ENCODE measurements around the gene STXBP2.
"Not testable (repeated sequence)": the region's sequence is repeated elsewhere in the genome, so short reads cannot be mapped to it uniquely, and the experiment has no call there.

The STXBP2 gene

DNA sequence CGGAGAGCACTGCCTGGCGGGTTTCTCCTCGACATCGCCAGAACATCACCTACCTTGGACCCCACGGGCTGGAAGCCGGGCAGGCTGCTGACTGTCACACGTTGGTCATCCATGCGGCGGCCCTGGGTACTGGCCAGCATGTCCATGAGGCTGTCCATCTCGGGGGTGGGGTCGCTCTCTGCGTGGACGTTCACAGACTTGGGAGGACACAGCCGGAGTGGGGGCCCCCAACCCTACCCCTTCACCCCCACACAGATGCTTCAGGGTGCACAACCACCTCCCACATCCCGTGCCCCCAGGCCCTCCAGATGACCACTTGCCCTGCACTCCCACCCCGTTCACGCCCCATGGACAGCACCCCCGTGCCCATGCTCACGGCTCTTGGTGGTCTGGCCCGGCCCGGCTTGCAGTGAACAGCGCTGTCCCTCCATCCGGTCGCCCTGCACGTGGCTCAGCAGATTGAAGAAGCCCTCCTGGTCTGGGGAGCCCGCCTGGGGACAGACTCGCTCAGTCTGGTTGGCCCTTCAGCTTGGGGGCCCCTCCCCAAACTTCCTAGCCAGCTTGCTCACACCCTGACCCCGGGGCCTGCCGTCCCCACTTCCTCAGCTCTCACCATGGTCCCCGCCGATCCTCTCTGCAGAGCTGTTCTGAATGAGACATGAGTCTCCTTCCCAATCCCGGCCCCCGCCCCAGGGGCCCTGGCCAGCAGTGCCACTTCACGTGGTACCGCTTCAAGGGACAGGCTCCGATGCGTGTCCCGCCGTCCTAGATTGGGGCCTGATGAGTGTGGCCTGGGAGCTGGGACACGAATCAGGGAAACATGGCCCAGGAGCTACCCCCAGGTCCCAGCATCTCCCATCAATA lies 4.3 kb upstream of the STXBP2 start:
- DNase-seq (ENCODE audit: low spot score), result no peak

DNA sequence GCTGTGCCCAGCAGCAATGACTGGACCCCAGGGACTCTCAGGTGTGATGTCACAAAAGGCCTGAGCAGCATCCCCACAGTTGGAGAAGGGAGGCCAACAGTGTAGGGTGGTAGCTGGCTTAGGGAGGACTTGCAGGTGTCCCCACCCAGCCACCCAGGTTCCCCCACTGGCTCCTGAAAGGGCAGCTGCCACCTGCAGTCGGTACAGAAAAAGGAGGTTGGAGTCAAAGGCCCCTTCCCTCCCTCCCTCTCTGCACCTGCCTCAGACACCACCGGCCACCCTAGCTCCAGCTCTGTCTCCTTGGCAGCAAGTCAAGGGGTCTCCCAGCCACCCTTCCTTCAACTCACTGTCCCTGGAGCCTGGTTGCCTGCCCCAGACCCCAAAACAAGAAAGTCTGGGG lies 3.2 kb upstream of the STXBP2 start, which contains the start of gene PCP2:
PCP2 (minus strand) TSS at position 22 of the 400 bp plus-strand sequence. CDS start 262 bp downstream, outside the sequence.
- no peak for DNase-seq (ENCODE audit: low spot score)

DNA sequence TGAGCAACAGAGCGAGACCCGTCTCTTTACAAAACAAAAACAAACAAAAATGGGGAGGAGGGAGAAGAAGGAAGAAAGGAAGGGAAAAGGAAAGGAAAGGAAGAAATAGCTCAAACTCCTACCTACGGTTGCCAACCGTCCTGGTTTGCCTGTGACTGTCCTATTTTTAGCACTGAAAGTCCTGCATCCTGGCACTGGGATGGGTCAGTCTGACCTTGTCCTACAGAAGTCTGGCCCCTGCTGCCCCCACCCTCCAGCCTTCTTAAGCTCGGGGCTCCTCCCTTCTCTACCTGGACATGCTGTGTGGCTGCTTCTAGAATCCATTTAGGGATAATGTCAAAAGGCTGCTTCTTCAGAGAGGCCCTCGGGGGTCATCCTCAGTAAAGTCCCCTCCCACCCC lies 1.2 kb upstream of the STXBP2 start:
- no peak for DNase-seq (ENCODE audit: low spot score)

DNA sequence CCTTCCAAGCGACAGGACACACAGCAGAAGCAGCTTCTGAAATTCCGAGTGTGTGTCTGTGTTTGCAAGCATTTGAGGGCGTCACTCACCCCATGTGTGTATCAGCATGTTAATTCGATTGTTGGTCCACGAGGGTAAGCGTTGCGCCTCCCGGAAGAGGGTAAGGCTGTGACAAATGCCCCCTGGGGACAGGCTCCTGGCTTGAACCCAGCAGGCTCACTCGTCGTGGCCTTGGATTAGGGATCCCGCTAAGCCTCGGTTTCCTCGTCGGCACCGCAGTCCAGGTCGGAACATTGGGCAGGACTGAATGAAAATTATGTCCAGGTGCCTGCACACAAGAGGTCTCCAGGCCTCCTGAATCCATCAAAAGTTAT lies 606 bp upstream of the STXBP2 start:
- DNase-seq (ENCODE audit: low spot score), result no peak

DNA sequence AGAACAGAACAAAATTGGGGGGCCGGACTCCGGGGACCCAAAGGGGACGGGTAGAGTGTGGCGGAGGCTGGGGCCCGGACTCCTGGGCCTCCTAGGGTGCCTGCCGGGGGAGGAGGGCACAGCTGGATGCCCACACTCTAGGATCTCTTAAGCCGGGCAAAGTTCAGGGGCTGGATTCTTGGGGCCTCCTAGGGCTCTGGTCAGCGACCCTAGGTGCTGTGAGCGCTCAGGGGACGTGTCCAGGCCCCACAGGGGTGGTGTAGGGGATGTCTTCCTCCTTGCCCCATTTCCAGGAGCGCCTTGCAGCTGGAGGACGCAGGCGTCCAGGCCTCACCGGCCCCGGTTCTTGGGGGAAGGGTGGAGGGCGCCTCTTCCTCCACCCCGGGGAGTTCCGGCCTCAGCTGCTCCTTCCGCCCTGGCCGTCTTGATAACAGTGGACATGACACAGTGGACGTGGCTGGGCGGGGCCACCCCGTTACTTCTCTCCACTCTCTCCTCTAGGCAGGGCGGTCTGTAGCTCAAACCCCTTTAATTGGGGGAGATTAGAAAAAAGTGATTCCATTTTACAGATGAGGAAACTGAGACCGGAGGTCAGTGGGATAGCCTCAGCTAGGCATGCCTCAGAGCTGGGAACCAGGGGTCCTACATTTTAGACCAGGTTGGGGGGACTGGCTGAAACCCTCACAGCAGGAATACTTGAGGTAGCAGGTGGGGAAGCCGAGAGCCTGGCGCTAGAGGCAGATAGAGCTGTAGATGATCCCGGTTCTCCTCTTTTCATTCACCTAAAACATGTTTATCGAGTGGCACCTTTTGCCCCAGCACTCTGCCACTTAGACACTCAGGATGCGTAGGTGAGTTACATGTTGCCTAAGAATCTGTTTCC lies 705 bp downstream of the STXBP2 start:
- no peak for DNase-seq (ENCODE audit: low spot score)

DNA sequence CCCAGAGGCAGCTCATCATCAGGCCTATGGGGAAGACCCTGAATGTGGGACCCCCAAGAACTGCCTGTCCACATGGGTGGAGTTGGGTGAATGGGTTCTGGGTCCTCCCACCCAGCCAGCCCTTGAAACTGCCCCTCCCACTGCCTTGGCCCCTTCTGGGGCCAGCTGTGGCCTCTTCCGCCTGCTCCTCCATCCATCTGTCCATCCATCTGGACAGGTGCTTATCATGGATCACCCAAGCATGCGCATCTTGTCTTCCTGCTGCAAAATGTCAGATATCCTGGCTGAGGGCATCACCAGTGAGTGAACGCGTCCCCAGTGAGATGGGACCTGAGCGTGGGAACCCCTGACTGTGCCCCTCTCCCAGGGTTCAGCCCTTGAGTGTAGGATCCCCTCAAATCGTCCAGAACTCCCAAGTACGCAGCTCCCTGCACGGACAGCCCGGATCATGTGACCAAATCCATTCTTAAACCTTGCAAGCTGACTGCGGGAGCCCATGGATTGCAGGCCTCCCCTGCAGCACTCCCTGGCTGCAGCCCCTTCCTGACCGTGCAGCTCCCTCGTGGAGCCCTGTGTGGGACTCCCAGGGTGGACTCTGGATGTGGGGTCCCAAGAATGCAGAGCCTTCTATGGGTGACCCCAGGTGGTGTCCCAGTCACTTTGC lies 2.0 kb downstream of the STXBP2 start:
- DNase-seq (ENCODE audit: low spot score), result no peak

DNA sequence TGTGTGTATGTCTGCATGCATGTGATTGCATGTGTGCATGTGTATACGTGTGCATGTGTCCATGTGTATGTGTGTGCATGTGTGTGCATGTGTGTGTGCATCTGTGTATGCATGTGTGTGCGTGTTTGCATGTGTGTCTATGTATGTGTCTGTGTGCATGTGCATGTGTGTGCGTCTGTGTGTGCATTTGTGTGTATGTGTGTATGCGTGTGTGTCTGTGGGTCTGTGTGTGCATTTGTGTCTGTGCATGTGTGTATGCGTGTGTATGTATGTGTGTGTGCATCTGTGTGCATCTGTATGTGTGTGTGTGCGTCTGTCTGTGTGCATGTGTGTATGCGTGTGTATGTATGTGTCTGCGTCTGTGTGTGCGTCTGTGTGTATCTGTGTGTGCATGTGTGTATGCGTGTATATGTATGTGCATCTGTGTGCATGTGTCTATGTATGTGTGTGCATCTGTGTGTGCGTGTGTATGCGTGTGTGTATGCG lies 3.0 kb downstream of the STXBP2 start:
- no peak for DNase-seq (ENCODE audit: low spot score)

DNA sequence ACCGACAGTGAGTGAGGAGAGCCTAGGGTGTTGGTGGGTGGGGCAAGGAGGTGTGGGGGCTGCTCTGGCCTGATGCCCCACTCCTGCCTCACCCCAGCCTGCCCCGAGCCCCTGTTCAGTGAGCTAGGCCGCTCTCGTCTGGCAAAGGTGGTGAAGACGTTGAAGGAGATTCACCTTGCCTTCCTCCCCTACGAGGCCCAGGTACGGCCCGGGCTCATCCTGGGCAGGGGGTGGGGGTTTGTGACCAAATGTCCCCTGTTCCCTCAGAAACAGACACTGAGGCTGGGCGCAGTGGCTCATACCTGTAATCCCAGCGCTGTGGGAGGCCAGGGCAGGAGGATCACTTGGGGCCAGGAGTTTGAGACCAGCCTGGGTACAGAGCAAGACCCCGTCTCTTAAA lies 3.9 kb downstream of the STXBP2 start:
- no peak for DNase-seq (ENCODE audit: low spot score)

DNA sequence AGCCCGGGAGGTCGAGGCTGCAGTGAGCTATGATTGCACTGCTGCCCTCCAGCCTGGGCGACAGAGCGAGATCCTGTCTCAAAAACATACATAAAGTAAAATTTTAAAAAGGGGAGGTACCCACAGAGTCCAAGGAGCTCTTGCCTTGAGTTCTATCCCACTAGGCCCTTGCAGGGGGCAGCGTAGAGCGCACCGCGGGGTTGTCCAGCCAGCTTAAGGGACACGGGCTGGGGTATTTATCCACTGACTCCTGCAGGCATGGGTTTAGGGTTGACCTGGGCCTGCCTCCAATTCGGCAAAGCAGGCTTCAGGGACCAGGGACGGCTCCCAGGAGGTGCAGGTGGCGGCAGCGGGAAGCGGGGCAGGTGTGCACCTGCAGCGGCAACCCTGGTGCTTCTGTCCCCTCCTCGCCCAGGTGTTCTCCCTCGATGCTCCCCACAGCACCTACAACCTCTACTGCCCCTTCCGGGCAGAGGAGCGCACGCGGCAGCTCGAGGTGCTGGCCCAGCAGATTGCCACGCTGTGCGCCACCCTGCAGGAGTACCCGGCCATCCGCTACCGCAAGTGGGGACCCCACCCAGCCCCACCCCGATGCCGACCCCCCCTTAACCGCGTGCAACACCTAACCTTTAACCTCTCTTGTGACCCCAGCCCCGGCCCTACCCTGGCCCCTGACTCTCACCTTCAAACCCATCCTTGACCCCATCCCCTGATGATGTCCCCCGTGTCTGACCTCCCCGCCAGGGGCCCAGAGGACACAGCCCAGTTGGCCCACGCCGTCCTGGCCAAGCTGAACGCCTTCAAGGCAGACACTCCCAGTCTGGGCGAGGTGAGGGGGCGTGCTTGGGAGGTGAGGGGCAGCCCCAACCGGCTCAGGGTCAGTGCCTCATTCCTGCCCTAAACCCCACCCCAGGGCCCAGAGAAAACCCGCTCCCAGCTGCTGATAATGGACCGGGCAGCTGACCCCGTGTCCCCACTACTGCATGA lies 4.7 kb downstream of the STXBP2 start:
- no peak for DNase-seq (ENCODE audit: low spot score)

DNA sequence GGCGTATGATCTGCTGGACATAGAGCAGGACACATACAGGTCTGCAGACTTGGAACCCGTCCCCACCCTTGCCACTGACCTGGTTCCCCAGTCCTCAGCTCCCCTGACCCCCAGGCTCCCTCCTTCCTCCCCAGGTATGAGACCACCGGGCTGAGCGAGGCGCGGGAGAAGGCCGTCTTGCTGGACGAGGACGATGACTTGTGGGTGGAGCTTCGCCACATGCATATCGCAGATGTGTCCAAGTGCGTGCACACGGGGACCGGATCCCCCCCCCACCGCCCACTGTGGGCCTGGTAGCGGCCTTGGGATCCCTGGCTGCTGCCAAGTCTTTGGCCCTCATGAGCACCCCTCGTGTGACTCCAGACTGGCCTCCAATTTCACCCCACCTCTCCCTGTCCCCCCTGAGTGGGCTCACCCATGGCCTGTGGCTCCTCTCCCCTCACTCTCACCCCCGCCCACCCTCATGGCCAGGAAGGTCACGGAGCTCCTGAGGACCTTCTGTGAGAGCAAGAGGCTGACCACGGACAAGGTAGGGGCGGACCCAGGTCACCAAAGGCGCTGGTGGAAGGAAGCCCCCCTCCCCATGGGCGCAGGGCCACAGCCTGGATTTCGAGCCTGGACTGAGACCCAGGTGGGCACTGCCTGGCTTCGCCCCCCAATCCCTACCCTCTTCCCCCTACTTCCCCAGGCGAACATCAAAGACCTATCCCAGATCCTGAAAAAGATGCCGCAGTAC lies 5.6 kb downstream of the STXBP2 start:
- DNase-seq (ENCODE audit: low spot score), result no peak

DNA sequence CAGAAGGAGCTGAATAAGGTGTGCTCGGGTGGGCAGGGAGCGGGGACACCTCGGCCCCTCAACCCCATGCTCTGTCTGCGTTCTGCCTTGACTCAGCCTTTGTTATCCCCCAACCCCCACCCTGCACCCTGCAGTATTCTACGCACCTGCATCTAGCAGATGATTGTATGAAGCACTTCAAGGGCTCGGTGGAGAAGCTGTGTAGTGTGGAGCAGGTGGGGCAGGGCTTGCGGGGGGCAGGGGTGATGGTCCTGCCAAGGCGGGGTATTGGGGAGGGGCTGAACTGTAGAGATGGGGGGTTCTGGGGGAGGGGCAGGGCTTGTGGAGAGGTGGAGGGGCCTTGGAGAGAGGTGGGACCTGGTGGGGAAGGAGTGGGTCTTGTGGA lies 6.1 kb downstream of the STXBP2 start:
- DNase-seq (ENCODE audit: low spot score), result no peak

DNA sequence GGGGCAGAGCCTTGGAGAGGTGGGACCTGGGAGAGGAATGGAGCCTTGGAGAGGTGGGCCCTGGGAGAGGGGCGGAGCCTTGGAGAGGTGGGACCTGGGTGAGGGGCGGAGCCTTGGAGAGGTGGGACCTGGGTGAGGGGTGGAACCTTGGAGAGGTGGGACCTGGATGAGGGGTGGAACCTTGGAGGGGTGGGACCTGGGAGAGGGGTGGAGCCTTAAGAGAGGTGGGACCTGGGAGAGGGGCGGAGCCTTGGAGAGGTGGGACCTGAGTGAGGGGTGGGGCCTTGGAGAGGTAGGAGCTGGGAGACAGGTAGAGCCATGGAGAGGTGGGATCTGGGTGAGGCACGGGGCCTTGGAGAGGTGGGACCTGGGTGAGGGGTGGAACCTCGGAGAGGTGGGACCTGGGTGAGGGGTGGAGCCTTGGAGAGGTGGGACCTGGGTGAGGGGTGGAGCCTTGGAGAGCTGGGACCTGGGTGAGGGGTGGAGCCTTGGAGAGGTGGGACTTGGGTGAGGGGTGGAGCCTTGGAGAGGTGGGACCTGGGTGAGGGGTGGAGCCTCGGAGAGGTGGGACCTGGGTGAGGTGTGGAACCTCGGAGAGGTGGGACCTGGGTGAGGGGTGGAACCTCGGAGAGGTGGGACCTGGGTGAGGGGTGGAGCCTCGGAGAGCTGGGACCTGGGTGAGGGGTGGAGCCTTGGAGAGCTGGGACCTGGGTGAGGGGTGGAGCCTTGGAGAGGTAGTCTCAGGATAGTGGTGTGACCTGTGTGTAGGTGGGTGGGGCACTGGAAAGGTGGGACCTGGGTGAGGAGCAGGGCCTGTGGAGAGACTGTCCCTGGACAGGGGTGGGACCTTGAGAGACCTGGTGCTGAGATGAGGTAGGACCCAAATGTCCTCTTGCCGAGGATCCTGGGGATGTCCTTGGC lies 7.0 kb downstream of the STXBP2 start:
- not testable (repeated sequence) for DNase-seq (ENCODE audit: low spot score)

DNA sequence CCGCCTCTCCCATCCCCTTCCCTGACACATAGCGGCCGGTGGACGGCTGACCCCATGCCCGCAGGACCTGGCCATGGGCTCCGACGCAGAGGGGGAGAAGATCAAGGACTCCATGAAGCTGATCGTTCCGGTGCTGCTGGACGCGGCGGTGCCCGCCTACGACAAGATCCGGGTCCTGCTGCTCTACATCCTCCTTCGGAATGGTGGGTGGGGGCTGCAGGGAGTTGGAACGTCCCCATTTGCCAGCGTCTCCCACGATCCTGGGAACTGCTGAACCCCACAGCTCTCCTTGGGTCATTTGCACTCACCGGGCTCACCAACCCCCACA lies 7.6 kb downstream of the STXBP2 start:
- no peak for DNase-seq (ENCODE audit: low spot score)

DNA sequence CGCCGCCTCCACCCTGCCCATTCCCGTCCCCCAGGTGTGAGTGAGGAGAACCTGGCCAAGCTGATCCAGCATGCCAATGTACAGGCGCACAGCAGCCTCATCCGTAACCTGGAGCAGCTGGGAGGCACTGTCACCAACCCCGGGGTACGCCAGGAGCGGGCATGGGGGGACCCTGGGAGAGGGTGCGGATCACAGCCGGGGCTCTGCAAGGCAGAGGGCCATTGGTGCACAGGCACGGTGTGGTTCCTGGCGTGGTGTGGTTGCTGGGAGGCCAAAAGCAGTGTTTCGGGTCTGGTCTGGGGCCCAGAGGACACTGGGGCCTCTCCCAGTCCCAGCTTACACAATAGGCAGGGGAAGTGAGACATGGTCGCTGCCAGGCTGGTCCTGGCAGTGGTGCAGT lies 8.3 kb downstream of the STXBP2 start:
- DNase-seq (ENCODE audit: low spot score), result no peak

DNA sequence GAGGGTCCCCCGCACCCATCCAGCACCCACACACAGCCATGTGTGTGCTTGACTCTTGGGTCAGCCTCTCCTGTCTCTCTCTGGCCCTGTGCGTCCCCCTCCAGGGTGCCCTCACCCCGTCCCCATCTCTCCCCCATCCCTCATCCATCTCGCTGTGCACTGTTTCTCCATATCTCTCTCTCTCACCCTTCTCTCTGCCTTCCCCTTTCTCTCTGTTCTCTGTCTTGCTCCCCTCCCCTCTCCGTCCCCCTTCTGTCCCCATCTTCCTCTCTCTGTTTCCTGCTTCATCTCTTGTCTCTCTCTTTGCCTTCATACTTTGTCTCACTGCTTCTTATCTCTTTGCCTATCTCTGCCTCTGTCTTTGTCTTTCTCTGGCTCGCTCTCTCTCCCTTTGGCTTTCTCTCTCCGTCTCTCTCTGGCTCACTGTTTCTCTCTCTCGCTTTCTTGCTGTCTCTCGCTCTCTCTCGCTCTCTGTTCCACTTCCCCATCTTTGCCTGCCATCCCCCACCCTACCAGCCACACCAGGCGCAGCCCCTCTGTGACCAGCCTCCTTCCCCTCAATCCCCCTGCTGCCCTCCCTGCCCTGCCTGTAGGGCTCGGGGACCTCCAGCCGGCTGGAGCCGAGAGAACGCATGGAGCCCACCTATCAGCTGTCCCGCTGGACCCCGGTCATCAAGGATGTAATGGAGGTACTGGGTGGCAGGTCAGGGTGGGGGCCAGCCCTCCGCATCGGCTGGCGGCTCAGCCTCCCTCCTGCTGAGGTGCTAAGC lies 8.9 kb downstream of the STXBP2 start:
- DNase-seq (ENCODE audit: low spot score), result no peak

DNA sequence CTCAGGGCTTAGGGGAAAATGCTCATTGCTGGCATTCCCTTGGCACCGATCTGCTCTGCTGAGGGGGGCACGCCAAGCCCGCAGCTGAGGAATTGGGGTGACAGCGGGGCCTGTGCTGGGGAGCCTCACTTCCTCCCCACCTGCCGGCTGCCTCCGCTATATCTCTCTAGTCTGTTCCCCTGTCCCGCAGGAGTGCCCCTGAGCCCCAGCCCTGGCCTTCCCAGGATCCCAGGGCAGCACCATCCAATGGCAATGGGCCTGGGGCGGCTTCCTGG lies 9.5 kb downstream of the STXBP2 start:
- DNase-seq (ENCODE audit: low spot score), result no peak

DNA sequence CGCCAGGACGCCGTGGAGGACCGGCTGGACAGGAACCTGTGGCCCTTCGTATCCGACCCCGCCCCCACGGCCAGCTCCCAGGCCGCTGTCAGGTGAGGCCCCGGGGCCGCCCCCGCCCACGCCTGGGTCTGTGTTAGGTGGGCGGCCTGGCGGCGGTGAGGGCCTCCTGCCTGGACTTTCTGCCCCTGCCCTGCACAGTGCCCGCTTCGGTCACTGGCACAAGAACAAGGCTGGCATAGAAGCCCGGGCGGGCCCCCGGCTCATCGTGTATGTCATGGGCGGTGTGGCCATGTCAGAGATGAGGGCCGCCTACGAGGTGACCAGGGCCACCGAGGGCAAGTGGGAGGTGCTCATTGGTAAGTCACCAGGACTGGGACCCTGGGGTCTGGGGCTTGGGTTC lies 10.2 kb downstream of the STXBP2 start:
- DNase-seq (ENCODE audit: low spot score), result no peak

DNA sequence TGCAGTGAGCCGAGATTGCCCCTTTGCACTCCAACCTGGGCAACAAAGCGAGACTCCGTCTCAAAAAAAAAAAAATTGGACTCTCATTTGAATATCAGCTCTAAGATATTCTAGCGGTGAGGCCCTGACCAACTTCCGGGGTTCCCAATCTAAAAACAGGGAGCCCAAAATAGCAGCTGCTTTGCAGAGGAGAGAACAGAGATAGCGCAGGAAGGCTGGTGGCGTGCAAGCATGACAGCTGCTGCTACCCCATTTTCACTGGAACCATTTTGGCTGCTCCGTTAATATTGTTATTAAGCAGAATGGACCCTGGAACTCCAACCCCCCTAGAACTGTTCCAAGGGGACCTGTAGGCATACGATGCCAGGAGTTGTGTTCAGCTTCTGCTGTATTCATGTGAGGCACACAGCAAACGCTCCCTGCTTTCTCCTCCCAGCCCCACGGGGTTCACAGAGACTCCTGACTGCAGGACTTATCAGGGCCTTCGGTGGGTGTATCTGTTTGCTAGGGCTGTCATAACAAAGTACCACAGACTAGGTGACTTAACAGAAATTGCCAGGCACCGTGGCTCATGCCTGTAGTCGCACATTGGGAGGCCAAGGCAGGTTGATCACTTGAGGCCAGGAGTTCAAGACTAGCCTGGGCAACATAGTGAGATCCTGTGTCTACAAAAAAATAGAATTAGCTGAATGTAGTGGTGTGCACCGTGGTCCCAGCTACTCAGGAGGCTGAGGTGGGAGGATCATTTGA lies 11.5 kb downstream of the STXBP2 start:
- no peak for DNase-seq (ENCODE audit: low spot score)
